Measurements from ENCODE around the gene SNN.

SNN gene

DNA sequence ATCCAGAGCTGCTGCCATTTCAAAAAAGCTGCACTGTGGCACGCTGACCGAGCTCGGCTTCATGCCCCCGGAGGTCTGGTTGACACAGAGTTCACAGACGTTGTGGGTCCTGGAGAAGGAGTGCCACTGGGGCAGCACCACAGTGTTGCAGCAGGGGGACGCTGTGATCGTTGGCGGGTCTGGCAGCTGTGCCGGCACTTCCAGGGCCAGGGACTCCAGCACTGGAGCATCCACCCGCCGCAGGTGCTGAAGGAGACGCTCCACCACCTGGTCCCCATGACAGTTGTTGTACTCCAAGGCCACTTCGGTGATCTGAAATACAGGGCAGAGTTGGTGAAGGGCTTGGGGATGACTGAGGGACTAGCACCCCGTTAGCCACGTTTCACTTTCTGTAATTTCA is 23.5 kb downstream of the SNN start:
- intact Hi-C loops (cut with DNase I) = no loop called here
- no peak for DNase-seq

DNA sequence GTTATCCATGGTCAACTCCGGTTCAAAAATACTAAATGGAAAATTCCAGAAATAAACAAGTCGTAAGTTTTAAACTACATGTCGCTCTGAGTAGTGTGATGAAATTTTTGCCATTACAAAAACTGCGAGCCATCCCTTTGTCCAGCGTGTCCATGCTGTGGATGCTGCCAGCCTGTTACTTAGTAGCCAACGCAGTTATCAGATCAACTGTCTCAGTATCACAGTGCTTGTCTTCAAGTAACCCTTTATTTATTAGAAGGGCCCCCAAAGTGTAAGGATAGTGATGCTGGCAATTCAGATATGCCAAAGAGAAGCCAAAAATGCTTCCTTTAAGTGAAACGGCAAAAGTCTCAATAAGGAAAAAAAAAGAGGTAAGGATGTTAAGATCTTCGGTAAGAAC is 23.9 kb downstream of the SNN start:
- intact Hi-C loops (cut with DNase I) = no loop called here
- DNase-seq = no peak

- DNase-seq = no peak
- intact Hi-C loops (cut with DNase I) = no loop called here
These were observed 24.4 kb downstream of the SNN start for GRCh38 chr16:11692651-11693050.

GRCh38 chr16:11696266-11697012 is 28.2 kb downstream of the SNN start:
- DNase-seq = no peak
- intact Hi-C loops (cut with DNase I) = no loop called here

DNA sequence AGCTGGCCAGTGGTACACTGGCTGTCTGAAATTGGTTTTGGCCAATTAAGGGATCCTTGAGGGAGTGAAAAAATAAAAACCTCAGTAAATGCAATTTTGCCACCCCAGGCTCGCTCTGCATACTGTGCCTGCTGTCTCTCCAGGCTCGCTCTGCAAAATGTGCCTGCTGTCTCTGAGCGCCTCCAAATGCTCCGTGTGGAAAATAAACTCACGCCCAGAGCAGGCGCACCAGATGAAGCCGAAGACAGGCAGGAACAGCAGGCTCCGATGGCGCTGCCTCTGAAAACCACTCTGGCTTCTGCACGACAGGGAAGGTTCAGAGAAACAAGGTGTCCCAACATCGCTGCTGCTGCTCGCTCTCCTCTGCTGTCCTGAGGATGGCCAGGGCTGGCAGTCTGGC is 29.1 kb downstream of the SNN start:
- DNase-seq = peak in 8 of 10 donors; percentile 49 to 93 (median 66)
- intact Hi-C loops (cut with DNase I) = no loop called here

GRCh38 chr16:11698271-11698689 is 30.0 kb downstream of the SNN start:
- no peak for DNase-seq
- intact Hi-C loops (cut with DNase I) = no loop called here

- no peak for DNase-seq
- intact Hi-C loops (cut with DNase I) = no loop called here
These were observed 31.1 kb downstream of the SNN start for GRCh38 chr16:11699234-11699894.

DNA sequence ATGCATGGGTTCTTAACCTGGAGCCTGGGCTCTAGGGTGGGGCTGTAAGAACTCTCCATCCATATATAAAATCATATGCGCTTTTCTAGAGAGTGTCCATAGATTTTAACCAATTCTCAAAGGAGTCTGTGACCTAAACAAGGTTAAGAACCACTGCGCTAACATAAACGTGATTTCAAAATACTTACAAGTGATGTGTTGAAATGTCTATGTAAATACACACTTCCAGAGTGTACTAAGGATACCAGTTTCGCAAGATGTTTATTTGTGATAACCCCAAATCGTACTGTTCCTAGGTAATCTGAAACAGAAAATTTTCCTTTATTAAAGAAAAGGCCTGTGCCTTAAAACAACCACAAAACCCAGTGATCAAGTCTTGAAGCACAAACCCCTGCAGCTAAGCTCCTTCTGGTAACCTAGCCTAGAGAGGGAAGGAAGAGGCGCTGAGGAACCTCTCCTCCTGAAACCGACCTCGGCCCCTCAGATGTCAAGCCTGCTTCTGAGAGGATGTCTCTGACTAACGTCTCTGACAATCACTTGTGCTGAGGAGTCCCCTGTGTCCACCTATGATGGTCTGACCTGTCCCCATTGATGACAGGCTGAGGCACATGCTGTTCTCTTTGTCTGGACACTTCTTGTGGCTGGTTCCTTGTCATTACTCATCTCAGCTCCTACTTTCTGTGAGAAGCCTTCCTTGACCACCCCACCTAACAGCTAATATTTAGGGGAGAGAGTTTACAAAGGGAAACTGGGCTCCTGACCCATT is 32.2 kb downstream of the SNN start:
- intact Hi-C loops (cut with DNase I) = no loop called here
- DNase-seq = no peak

DNA sequence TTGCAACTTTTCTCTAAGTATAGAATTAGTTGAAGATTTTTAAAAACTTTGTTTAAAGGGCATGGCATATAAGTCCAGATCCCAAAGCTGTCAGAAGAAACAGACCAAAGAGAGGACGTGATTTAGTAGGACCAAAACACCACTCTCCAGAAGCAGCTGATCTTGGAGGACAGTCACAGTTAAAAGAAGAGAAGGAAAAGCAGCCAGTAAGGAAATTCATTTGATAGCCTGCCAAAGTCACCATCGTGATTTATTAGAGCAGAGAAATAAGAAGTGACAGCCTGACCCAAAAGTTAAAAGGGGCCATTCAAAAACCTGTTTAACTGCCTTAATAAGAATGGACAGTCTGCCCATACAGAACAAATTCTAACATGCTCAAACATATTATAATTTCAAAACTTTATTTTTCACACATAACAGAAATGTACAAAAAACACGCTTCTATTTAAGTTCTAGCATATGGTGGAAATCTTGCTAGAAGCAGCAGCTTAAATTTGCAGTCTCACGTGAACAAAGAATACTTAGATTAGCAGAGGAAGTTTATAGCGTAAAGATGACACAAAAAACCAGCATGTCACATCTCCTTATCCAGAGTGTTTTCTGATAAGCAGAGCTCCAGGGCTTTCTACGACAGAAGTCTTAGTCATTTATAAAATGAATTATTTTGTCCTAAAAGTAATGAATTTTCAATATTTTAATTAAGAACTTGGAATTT is 37.2 kb downstream of the SNN start:
- intact Hi-C loops (cut with DNase I) = no loop called here
- no peak for DNase-seq

DNA sequence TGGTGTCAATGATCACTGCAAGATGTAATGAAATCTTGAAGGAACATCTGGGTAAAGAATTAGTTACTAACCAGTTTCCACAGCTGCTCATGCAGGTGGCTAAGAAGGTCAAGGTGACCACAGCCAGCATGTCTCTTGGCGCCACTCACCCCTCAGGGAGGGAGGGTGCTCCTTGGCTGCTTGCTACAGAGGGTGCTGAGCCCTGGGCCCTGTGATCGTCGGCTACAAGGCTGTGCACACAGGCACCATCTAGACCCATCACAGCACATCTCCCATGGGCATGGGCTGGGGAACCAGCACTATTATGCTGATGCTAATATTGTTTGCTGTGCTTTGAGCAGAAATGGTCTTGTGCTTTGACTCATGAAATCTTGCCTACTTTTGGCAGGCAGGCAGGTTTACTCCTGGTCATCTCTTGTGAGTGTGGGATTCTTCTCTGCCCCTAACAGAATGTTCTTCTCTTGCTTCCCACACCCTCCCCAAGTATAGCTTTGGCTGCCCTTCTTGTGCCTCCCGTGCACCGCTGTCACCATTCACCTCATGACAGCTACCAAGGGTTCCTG is 38.0 kb downstream of the SNN start:
- DNase-seq = peak in 2 of 10 donors; percentile 16 to 75
- intact Hi-C loops (cut with DNase I) = no loop called here

- intact Hi-C loops (cut with DNase I) = no loop called here
- DNase-seq = no peak
These were observed 39.5 kb downstream of the SNN start for GRCh38 chr16:11707679-11708197.

- no peak for DNase-seq
- intact Hi-C loops (cut with DNase I) = no loop called here
These were observed 40.2 kb downstream of the SNN start for GRCh38 chr16:11708421-11708820.

- DNase-seq = no peak
- intact Hi-C loops (cut with DNase I) = no loop called here
These were observed 43.4 kb downstream of the SNN start for GRCh38 chr16:11711662-11712061.

- intact Hi-C loops (cut with DNase I) = no loop called here
- DNase-seq = no peak
These were observed 43.9 kb downstream of the SNN start for GRCh38 chr16:11712122-11712521.

GRCh38 chr16:11715246-11715947 is 47.1 kb downstream of the SNN start:
- intact Hi-C loops (cut with DNase I) = loop anchor here (2.0 kb wide), 1 partner anchor 183 kb away; no protein-coding TSS in a partner anchor
- no peak for DNase-seq

DNA sequence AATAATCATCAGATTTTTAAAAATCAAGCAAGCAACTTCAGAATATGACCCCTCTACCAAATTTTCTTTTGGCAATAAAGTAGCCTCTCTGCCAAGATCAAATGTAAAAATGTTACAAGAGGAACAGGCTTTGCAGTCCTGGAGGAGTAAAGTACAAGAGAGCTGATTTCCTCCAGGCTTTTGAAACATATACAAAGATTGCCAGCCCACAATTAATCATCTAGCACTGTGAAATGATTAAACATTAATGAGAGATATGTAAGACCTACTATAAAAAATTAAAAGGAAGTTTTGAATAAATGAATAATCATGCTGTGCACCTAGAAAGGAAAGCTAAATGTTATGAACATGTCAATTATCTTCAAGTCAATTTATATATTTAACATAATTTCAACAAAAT is 48.1 kb downstream of the SNN start:
- no peak for DNase-seq
- intact Hi-C loops (cut with DNase I) = no loop called here

DNA sequence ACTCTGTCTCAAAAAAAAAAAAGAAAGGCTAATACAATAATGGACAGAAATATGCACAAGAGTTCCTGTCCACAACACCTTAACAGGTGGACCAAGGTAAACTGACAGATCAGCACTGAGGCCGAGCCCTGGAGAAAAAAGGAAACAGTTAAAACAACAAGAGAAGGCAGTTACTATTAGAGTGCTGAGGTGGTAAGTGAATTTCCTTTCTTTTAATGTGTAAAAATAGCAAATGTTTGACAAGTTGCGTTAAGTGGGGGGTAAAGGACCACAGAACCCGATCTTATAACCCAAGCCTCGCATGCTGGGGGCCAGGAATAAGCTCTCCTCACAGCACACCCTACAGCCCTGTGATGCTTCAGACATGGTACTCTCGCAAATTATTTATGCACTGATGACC is 49.6 kb downstream of the SNN start:
- no peak for DNase-seq
- intact Hi-C loops (cut with DNase I) = no loop called here

DNA sequence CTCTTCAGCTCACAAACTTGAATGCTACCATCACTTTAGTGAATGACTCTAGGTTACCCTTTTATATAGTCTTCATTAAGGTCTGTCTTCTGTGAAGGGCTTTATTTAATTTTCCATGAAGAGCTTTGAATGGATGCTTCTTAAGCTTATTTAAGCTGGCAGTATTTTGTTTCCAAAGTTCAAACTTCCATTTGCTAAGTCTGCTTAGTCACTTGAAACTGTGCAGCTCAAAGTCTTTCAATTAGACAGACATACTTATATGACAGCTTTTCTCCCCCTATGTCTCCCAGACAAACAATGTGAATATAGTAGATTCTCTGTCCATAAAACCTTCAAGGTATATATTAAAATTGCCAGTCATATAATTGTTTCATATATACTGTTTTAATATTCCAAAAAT is 50.9 kb downstream of the SNN start:
- no peak for DNase-seq
- intact Hi-C loops (cut with DNase I) = no loop called here

DNA sequence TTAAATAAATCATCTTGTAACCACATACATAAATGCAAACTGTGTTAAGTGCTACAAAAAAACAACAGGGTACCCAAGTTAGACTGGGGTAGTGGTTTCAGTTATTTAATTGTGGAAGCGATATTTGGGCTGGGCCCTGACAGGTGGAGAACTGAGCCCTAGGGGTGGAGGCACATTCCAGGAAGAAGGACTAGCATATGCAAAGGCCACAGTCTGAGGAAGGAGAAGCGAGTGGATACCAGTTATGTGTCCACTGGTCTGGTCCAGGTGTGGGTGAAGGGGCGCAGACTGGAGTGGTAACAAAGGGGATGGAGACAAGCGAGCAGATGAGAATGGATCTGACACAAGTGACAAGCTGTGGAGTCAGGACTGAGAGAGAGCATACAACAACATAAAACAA is 51.5 kb downstream of the SNN start:
- no peak for DNase-seq
- intact Hi-C loops (cut with DNase I) = no loop called here

Measured in posterior cingulate gyrus (tissue), 11 donors.